Measurements from ENCODE around the gene EPHB1.
A peak's percentile ranks its signal among the peaks of the same experiment; 100 is the strongest.

EPHB1 gene
- 0.06 to 0.48 reads per million in 2 experiments for total RNA-seq

DNA sequence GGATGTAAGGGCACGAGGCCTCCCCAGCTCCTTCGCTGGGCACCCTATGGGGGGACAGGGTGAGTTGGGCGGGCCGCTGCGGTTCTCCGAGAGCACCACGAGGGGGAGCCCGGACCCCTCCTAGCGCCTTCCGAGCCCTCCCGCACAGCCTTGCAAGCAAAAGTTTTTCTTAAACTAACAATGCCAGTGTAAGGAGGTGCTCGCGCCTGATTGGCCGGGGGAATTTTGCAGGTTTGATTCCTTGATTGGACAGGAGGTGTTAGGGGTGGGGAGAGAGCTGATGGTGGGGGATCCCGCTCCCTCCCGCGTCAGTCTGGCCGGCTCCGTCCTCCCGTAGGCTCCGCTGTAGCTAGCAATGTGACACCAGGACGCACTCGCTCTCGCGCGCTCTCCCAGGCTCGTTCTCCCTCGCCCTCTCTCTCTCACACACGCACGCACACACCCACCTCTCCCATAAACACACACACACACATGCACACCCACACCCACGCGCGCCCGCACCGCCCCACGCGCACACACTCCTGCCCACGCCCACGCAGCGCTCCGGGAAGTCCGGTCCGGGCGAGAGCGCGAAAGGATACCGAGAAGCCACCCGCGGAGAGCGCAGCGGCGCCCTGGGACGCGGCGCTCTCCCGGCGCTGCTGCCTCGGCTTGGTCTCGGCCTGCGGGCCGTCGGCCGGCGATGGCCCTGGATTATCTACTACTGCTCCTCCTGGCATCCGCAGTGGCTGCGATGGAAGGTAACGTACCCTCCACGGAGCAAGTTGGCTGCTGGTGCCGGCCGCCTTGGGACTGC is at the start of gene EPHB1:
EPHB1 (plus strand) TSS at position 311 of the 796 bp plus-strand sequence.
- peak; percentile 10 for DNase-seq (ENCODE audit: low read depth)

DNA sequence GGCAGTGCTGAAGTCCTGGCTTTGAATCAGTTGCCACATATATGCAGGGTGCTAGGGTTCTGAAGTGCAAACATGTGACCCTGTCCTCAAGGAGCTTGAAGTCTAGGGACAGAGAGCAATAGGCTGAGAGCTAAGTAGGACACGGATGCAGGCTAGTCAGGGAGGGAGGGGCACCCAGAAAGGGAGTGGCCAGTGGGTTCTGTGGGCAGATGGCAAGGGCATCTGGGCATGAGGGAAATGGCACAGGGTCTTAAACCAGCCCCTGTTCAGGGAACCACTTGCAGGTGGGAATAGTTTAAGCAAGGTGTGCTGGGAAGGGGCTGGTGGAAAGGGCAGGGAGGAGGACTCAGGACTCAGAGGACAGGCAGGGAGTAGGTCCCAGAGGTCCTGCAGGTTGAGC is 46.4 kb upstream of the EPHB1 start:
- no peak for DNase-seq (ENCODE audit: low read depth)

DNA sequence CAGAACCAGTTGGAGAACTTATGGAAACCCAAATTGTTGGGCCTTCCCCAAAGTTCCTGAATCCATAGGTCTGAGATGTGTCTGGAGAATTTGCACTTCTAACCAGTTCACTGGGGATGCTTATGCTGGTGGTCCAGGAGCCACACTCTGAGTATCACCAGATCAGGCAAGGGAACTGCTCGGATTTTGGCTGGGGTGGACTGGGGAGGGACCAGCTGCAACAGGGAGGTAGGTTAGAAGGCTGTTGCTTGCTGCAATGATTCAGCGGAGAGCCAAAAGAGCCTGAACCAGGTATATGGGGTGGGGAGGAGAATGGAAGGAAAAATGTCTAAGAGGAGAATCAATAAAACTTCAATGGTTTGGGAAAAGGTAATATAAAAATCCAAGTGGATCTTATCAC is 45.9 kb upstream of the EPHB1 start:
- DNase-seq (ENCODE audit: low read depth): no peak

DNA sequence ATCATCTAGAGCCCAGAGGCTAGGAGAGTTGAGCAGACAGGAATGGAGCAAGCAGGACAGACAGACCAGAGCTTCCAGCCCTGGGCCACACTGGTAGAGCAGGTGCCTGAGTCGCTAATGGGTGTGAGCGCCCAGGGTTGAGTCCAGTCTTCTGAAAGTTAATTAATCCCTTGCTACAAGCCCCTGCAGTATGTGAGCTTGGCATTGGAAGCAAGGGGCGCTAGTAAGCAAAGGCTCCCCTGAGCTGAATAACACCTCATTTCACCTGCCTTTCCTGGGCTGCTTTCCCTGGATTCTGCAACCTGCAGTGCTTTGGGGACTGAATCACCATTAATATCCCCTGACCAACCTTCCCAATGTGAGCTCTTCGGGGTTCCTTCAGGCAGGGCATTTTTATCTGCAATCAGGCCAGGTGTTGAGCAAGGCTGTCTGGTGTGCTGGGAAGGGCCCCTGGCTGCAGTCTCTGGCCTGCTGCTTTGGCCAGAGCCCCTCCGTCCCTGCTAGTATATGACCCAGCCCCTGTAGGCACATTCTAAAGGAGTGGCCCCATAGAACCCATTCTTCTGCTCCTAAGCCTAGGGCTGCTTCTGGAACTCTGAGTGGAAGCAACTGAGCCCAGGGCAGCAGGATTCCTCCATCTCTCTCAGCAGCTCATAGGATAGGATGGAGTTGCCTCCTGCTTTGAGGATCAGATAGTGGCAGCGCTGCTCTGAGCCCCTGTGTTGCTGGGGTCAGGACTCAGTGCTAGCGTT is 45.1 kb upstream of the EPHB1 start:
- no peak for DNase-seq (ENCODE audit: low read depth)

DNA sequence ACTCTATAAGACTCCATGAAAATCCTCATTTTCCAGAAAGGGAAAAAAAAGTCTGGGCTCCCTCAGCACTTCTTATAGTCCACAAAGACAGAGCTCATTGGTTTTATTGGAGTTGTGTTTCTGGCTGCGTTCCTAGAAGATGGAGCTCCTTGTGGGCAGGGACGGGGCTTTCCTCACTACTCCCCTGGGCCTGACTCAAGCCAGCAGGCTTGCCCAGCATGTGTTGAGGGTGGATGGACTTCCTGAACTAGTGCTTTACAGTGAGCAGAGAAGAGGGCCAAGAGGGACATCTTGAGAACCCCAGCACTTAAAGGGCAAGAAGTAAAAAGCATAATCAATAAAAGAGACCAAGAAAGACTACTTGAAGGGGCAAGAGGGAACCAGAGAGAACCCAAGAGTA is 43.2 kb upstream of the EPHB1 start:
- no peak for DNase-seq (ENCODE audit: low read depth)

DNA sequence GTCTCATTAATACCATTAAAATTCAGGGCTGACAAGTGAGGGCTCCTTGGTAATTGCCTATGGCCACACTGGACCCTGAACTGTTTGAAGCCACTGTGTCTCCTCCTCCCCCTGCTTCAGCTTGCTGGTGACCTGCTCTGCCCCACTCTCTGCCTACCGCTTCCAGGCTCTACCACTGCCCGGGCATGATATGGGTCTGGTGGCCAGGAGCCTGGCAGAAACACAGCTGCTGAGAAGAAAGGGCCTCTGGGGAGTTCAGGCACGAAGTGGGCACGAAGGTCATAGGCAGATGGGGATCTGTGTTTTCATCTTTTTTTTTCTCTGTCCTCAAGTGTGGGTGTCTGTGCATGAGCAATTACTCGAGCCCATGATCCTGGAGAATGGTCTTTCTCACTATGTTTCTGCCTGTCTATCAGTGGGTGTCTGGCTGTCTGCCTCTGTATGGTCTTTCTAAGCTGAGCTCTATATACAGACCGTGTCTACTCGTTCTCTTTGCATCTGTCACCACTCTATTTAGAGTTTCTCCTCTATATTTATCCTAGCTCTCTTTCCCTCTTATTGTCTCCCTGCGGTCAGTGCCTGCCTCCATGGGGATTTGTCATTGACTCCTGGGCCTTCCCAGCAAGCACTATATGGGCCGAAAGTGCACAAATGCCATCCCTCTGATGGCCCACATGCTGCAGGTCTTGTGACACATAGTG is 42.1 kb upstream of the EPHB1 start:
- DNase-seq (ENCODE audit: low read depth): no peak

DNA sequence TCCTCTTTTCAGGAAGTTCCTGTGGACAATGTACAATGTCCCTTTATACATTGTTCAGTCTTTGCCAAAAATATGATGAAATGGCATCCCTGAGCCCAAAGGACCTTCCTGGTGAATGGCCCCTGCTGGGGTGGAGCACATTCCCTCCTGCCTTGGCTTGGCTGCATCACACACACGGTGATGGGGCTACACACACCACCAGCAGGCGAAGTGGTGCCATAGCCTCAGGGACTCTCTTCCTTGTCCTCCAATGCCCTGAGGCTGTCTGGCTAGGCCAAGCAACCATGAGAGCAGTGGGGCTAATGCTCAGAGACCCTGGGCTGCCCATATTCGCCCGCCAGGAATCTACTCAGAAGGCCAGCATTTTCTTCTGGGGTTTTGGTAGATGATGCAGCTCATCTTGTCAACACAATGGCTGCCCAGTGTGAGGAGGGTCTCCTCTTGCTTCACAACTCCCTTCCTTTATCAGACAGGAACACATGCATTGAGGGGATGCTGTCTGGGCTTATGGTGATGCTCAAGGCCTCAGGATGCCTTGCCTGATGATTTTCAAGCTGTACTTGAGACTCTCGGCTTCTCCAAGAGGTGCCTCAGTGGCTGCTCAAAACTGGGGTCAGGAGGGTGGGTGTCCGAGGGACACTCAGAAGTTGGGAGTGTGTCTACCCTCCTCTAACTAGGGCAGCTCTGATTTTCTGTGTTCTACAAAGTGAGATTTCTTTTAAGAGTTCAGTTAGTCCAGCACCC is 40.9 kb upstream of the EPHB1 start:
- no peak for DNase-seq (ENCODE audit: low read depth)

DNA sequence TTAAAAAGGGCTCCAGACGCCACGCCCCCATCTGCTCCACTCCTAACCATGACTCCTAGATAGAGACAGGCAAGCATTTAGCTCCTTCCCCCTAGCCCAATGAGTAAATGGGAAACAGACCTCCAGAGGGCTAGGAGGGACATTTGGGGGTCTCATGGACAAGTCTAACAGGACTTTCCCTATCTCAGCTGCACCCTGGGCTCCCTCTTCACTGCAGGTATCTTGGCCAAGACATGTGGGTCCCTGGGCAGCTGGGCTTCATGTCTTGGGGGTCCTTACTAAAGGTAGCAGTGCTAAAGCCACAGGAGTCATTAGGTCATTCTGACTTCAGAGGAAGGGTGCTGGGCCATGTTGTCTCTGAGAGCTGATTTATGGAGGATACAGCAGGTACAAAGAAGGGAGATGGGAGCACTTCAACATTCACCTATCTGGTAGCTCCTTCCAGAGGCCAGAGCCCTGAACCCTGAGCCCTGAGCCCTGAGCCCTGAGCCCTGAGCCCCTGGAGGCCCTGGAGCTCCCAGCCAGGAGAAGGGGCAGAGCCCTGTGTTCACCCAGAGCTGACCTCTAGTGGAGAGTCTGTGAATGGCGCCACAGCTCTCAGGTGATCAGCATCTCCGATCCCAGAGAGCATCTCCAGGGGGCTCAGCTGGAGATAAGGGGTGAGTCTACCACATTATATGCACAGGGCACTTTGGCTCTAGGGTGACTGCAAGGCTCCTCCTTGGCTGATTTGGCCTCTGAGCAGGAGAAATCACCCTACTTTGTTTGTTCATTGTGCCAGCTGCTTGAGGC is 40.1 kb upstream of the EPHB1 start:
- no peak for DNase-seq (ENCODE audit: low read depth)

DNA sequence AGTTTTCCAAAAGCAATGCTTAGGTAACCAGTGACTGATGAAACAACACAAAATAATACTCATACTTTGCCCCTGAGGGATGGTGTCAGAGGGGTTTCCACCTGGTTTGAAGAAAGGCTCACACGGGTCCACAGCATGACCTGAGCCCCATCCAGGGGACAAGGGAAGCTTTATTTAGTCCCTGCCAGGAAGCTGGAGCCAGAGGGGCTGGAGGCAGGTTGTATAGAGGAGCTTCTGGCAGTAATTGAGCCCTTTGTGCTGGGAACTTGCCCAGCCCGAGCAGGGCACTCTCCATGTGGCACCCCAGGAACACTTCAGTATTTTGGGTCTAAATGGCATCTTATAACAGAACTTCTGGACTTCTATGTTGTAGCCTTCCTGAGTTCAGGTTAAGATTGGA is 39.2 kb upstream of the EPHB1 start:
- DNase-seq (ENCODE audit: low read depth): no peak

DNA sequence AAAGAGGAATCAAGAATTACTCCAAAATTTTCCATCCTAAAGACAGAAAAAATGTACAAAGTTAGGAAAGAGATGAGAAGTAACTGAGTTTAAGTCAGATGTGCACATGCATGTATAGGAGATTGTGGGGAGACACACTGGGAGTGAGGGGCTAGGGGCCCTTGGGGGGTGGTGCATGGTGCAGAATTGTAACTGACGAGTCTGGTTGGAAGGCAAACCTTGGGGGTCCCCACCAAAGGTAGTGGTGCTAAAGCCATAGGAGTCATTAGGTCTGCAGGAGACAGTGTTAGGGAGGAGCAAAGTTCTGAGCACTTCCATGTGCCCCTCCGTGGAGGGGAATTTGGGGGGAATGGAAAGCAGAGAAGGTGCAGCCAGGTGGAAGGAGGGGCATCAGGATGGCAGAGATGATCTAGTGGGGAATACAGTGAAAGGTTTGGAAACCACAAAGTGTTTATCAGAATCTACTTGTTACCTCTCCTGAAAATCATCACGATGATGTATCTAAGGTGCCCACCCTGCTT is 37.5 kb upstream of the EPHB1 start:
- DNase-seq (ENCODE audit: low read depth): no peak

DNA sequence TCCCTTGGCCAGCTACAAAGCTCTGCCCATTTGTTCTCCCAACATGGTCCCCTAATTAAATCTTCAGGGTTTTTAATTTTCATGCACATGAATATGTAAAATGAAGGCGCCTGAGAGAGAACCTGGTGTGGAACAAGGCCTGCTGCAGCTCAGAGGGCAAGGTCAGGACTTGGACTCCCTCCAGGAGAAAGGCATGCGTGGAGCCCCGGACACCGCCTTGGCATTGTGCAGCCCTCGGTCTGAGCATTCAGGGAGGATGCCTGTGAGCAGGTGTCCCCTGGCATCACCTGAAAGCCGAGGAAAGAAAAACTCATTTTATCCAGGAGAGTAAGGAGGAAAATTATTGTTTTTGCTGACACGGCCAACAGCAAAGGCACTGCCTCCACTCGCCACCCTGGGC is 33.8 kb upstream of the EPHB1 start:
- no peak for DNase-seq (ENCODE audit: low read depth)

DNA sequence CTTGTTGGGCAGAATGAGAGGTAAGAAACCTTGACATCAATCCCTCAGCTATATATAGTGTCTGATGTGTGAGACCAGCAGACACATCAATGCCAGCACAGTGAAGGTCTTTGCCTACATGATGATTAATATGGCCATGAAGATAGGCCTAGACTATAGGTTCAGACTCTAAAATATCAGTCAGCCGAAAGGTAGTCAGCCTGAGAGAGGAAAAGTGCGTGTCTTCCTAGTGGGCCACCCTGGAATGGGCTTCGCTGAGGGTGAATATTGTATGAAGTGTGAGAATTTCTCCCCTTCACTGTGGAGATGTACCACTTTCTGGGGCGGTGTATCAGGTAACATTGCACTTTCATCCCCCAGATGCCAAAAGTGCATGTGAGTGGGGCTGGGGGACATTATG is 33.0 kb upstream of the EPHB1 start:
- no peak for DNase-seq (ENCODE audit: low read depth)

DNA sequence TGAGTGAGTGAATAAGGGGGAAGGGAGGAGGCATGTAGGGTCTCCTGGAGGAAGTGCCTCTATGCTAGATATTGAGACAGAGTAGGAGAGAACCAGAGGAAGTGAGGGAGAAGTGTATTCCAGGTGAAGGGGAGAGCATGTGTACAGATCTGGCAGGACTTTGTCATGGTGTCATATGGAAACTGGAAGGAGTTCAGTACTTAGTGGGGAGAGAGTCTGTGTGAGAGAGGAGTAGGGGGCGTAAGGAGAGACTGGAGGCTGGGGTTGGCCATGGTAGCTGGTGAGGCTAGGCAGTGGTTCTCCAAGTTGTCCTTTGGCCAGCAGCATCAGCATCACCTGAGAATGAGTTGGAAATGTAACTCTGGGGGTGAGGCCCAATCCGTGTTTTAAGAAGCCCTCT is 29.6 kb upstream of the EPHB1 start:
- no peak for DNase-seq (ENCODE audit: low read depth)

DNA sequence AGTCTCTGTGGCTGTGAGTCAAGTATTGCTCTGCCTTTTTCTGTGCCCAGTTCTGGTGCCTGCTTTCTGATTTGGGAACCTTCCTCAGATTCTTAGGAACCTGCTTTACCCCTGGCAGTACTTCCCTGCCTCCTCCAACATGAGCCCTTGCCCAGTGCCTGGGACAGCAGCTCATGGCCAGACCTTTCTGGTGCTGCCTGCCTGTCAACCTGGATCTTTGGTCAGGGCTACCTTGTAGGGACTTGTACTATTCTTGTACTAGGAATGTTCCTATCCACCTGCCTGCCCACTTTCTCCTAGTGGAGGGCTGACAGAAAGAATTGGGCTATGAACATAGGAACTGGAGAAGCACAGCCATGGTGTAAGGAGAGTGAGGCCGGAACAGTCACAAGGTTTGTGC is 28.8 kb upstream of the EPHB1 start:
- DNase-seq (ENCODE audit: low read depth): no peak

DNA sequence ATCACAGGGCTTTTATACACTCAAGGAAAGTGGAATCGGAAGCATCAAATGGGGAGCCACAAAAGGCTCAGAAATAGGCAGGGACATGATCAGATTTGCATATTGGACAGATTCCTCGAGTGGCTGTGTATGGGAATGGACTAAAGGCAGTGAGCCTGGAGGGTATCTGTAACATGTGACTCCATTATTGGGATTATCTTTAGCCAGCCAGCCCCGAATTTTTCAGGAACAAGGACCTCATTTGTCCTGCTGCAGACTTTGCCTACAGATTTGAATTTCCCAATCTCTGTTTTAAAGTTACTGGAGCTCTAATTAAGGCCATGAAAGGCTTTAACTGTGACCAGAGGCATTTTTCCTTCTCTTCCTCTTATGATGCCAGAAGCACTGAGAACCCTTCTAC is 26.9 kb upstream of the EPHB1 start:
- no peak for DNase-seq (ENCODE audit: low read depth)

DNA sequence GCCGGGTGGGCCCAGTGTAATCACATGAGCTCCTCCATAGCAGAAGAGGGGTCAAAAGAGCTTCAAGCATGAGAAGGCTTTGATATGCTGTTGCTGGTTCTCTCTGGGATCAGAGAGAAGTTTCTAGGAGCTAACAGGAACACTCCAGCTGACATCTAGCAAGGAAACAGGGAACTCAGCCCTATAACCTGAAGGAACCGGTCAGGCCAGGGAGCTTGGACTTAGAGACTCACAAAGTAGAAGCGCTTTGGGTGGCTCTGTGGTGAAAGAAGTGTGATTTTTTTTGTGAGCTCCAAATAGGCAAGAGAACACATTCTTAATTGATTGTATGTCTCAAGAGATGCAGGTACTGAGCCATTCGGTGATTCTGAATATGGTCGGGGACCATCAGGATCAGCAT is 26.2 kb upstream of the EPHB1 start:
- DNase-seq (ENCODE audit: low read depth): no peak

DNA sequence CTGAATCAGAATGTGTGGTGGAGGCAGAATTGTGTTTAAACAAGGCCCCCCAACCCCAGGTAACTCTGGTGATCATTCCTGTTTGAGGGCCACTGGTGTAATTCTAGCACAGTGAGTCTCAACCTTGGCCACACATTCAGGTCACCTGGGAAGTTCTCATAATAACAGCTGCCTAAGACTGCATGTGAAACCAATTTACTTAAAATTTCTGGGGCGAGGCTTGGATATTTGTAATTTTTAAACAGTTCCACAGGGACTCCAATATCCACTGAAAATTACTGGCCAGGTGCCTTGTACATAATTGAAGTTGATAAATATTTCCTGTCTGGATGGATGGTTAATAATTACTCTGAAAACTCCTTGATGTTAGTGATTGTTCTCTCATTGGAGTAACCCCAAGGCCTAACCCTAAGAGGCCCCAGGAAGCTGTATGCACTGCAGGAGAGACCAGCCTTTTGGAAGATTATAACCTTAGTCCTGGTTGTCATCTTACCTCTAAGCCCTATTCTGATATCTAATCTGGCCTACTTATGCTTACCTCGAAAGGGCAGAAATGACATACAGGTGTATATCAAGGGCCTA is 25.7 kb upstream of the EPHB1 start:
- no peak for DNase-seq (ENCODE audit: low read depth)

DNA sequence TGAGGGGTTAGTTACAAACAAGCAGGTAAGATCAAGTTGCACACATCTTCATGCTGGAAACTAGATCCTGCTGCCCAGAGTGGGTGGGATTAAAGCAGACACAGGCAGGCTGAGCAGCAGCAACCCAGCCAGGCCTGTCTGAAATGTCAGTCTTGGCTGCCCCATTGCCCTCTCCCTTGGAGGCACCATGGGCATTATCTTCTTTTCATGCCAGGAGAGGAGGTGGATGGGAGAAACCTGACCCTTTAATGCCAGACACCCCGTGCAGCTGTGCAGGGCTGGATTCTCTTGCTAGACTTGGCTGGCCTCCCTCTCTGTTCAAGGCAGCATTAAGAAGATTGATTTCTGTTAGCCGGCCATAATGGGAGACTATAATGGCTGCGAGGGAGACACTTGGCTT is 23.0 kb upstream of the EPHB1 start:
- no peak for DNase-seq (ENCODE audit: low read depth)

DNA sequence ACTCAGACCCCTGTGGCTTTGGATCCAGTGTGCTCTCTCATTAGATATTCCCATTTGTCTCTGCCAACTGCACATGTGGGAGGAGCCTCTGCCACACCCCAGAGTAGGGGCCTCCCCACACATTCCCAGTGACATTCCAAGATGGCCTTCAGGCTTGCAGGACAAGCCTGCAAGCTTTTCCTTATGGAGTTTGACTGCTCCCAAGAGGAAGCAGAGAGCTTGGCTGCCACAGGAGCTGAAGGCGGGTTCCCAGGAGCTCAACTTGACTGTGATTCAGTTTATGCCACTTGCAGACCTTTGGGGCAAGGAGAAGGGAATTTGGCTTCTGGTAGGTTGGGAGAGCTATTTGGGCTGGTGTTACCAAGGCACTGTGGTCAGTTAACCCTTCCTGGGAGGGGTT is 22.5 kb upstream of the EPHB1 start:
- DNase-seq (ENCODE audit: low read depth): no peak

DNA sequence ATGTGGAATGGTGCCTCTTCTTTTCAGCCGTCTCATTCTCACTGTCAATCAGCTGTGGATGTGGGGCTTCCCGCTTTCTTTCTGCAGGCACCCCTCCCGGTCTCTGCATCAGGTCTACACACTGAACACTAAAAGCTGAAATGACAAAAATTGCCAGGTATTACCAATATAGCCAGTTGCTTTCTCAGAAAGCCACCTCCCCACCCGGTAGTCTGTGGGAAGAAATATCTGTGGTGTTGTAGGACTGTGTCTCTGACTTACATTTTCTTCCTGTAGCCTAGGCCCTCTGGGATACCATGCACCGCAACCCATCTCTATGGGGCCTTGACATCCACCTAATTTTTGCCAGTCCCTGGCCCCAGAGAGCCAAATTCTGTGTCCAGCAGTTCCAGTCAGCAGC is 19.2 kb upstream of the EPHB1 start:
- DNase-seq (ENCODE audit: low read depth): no peak

DNA sequence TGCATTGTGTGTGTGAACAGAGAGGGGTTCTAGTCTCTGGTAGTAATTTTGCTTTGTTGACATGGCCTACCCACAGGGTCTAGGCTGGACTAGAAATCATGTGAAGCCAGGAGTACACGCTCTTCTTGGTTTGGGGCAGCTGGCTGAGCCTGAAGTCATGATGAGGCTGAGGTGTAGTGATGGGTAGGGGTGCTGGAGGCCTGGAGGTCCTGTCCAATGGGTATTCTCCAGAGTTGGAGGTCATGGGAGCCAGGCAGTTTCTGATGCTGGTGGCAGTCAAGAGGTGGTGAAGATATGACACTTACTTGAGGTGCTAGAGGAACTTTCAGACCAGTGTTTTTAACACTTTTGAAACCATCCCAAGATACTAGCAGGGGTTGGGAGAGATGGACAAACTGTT is 18.5 kb upstream of the EPHB1 start:
- no peak for DNase-seq (ENCODE audit: low read depth)

Measured in T follicular helper cell (primary cell).